H1 (cell line): ENCODE results near the gene VPS11. TPM values are rescaled to one million over a fixed set of nuclear protein-coding genes. Genes with fewer than 3 reads are reported as not detected.

Experiments used
- FOSL1 ChIP-seq: IDR thresholded peaks from 2 replicates; pipeline ENCODE4 v1.6.1; 2011; ENCODE audit warnings: mild to moderate bottlenecking, low read depth, low read length, moderate library complexity; ENCODE audit not compliant: insufficient read depth
- JUN ChIP-seq: IDR thresholded peaks from 2 replicates; pipeline ENCODE4 v1.6.1; 2011; ENCODE audit warnings: low read depth, mild to moderate bottlenecking, improper control_type of control experiment, low read length
- NRF1 ChIP-seq: IDR thresholded peaks from 2 replicates; pipeline ENCODE4 v1.6.1; 2011; ENCODE audit warnings: mild to moderate bottlenecking, low read depth, low read length, improper control_type of control experiment
- RFX5 ChIP-seq: IDR thresholded peaks from 2 replicates; pipeline ENCODE4 v1.6.1; 2011; ENCODE audit warnings: low read depth, low read length, improper control_type of control experiment, borderline replicate concordance
- SP2 ChIP-seq: IDR thresholded peaks from 2 replicates; pipeline ENCODE4 v1.6.1; 2012; ENCODE audit warnings: mild to moderate bottlenecking, low read length, inconsistent platforms
- TBP ChIP-seq: IDR thresholded peaks from 2 replicates; pipeline ENCODE4 v1.6.1; 2011; ENCODE audit warnings: low read depth, low read length, improper control_type of control experiment
- polyA plus RNA-seq, 7 experiments: library from polyadenylated mRNA; depleted of rRNA in 3 of 7; stranded (reverse) in 5 of 7; unstranded in 2 of 7; fragments of >200 nt in 5 of 7; fragments of 200-250 nt in 2 of 7; gene quantifications; 1 replicate in 5 of 7; 2 replicates in 1 of 7; 4 replicates in 1 of 7; pipeline versions ENCODE4 v1.2.1 to v1.2.3, GENCODE V29; 2011 to 2013; ENCODE audit warnings: missing spikeins in 2 of 7, mixed read lengths in 2 of 7
- total RNA-seq: library from RNA; stranded (reverse); fragmentation: NEBNext Ultra II Directional; extraction: Animal tissue kit (Norgen Biotek cat#: 25700); gene quantifications from 2 replicates; pipeline ENCODE4 v1.2.1, GENCODE V29; 2021

VPS11 gene
- total and polyA plus RNA-seq, 2 of the 8 experiments (the other 6 are each of a cell fraction or from before 2014, with no cell fraction given) = 13.1 to 15.5 TPM

GRCh38 chr11:119018074-119018938 is 49.3 kb upstream of the VPS11 start, which contains the start of the genes RPS25 and TRAPPC4 (continued):
- no peak for TF ChIP-seq FOSL1
- TF ChIP-seq RFX5 = no peak
- TF ChIP-seq JUN = no peak
- TF ChIP-seq NRF1 = peak; percentile 30
- TF ChIP-seq TBP = peak; percentile 95
- TF ChIP-seq SP2 = no peak
- TF ChIP-seq, all 59 proteins: peak for 25
